GM12892 (cell line): ENCODE data around the gene RHOT1.
"Not testable (repeated sequence)": the region's sequence is repeated elsewhere in the genome, so short reads cannot be mapped to it uniquely, and the experiment has no call there.

ENCODE experiments used
- POLR2A ChIP-seq: IDR thresholded peaks from 2 replicates; pipeline ENCODE4 v1.6.1; 2011; ENCODE audit warnings: low read depth, low read length, control low read depth
- POLR2AphosphoS5 ChIP-seq: IDR thresholded peaks from 2 replicates; pipeline ENCODE4 v1.6.1; 2011; ENCODE audit warnings: low read depth, low read length, control low read depth
- TAF1 ChIP-seq: IDR thresholded peaks from 2 replicates; pipeline ENCODE4 v1.6.1; 2011; ENCODE audit warnings: low read depth, mild to moderate bottlenecking, control low read depth, low read length, borderline replicate concordance

DNA sequence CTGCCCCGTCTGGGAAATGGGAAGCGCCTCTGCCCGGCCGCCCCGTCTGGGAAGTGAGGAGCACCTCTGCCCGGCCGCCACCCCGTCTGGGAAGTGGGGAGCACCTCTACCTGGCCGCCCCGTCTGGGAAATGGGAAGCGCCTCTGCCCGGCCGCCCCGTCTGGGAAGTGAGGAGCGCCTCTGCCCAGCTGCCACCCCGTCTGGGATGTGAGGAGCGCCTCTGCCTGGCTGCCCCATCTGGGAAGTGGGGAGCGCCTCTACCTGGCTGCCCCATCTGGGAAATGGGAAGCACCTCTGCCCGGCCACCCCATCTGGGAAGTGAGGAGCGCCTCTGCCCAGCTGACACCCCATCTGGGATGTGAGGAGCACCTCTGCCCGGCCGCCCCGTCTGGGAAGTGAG lies 36.8 kb downstream of the RHOT1 start:
- not testable (repeated sequence) for TF ChIP-seq POLR2A, TAF1, POLR2AphosphoS5
